MCF 10A (cell line): Measurements from ENCODE around the gene FBLN1. TPM values are rescaled to one million over a fixed set of nuclear protein-coding genes. Genes with fewer than 3 reads are reported as not detected.

ENCODE experiments used
- BruUV-seq: library from RNA; stranded (reverse); fragments of 400-500 nt; replicated peaks from 2 replicates; lab custom pipeline; 2021; lab: Mats Ljungman, UMichigan
- CTCF ChIA-PET: fragments of 300-600 bp; sonication (Branson Sonifier 250); formaldehyde crosslinking; extraction: SDS; loops from one replicate; lab custom pipeline; 2021; ENCODE audit warnings: antibody characterized with exemption, inconsistent platforms; lab: Yijun Ruan, JAX
- POLR2A ChIA-PET: fragments of 300-600, 350-650 bp; sonication (Branson Sonifier 250); formaldehyde crosslinking; extraction: SDS; loops from one replicate; lab custom pipeline; 2020; ENCODE audit warnings: antibody characterized with exemption, inconsistent platforms; lab: Yijun Ruan, JAX
- DNase-seq: peaks from one replicate; pipeline ENCODE4 v3.0.0-alpha.2; 2018; ENCODE audit not compliant: unreplicated experiment
- H3K27ac Mint-ChIP-seq: one replicate; pipeline ENCODE4 v1.8.0; 2022; ENCODE audit warnings: mild to moderate bottlenecking, low read depth, mixed read lengths; ENCODE audit not compliant: unreplicated experiment
- H3K27me3 Mint-ChIP-seq: one replicate; pipeline ENCODE4 v1.8.0; 2022; ENCODE audit warnings: mixed read lengths; ENCODE audit not compliant: insufficient read depth, unreplicated experiment
- H3K36me3 Mint-ChIP-seq: one replicate; pipeline ENCODE4 v1.8.0; 2022; ENCODE audit warnings: mild to moderate bottlenecking, moderate library complexity, mixed read lengths; ENCODE audit not compliant: insufficient read depth, unreplicated experiment
- H3K4me1 Mint-ChIP-seq: one replicate; pipeline ENCODE4 v1.8.0; 2022; ENCODE audit warnings: mixed read lengths; ENCODE audit not compliant: insufficient read depth, unreplicated experiment
- H3K4me3 Mint-ChIP-seq: one replicate; pipeline ENCODE4 v1.8.0; 2022; ENCODE audit warnings: mild to moderate bottlenecking, moderate library complexity, mixed read lengths; ENCODE audit not compliant: unreplicated experiment
- H3K9me3 Mint-ChIP-seq: one replicate; pipeline ENCODE4 v1.8.0; 2022; ENCODE audit warnings: mixed read lengths; ENCODE audit not compliant: unreplicated experiment
- CTCF ChIP-seq: fragments of 200-600 bp; IDR thresholded peaks from one replicate; pipeline ENCODE4 v1.8.0; 2022; ENCODE audit warnings: antibody characterized with exemption, mild to moderate bottlenecking; ENCODE audit not compliant: unreplicated experiment
- intact Hi-C: fragments of 100-400 bp; cut with micrococcal nuclease; formaldehyde crosslinking; loops from 2 replicates; pipeline ENCODE4 v1.14.1; 2022
- total RNA-seq: library from RNA; stranded (reverse); gene quantifications from 2 replicates; pipeline ENCODE4 v1.2.3, GENCODE V29; 2022

Gene FBLN1
- total RNA-seq, 1 experiment from 2014 or later, result 110 TPM

GRCh38 chr22:45626198-45626651 is 123.5 kb downstream of the FBLN1 start:
- CTCF ChIA-PET, result interaction anchor here (0.6 to 2.6 kb wide), 6 partner anchors 12 to 126 kb away, joined by 3 to 10 read pairs (median 4); no protein-coding TSS in a partner anchor
- BruUV-seq, result no TSS peak
- intact Hi-C loops, result no loop called here

GRCh38 chr22:45627489-45628233 is 125.0 kb downstream of the FBLN1 start:
- TF ChIP-seq CTCF, result no peak
- CTCF ChIA-PET, result interaction anchor here (0.7 to 2.6 kb wide), 3 partner anchors 13 to 201 kb away, joined by 3 to 10 read pairs (median 4); no protein-coding TSS in a partner anchor
- DNase-seq, result no peak
- H3K4me3 Mint-ChIP-seq, result no peak overlapping the region
- peaks cover 5% of the 10 kb centered on the region for H3K9me3 Mint-ChIP-seq
- no peaks in the 10 kb centered on the region for H3K36me3 Mint-ChIP-seq
- H3K27me3 Mint-ChIP-seq, result peaks cover 22% of the 10 kb centered on the region
- POLR2A ChIA-PET, result no interaction called here
- intact Hi-C loops, result no loop called here
- BruUV-seq, result no TSS peak
- H3K4me1 Mint-ChIP-seq, result peaks cover 18% of the 10 kb centered on the region
- no peak overlapping the region for H3K27ac Mint-ChIP-seq

More at GRCh38 chr22:45626198-45626651, 123.5 kb downstream of the FBLN1 start:
- POLR2A ChIA-PET, result interaction anchor here (0.6 to 1.1 kb wide), 3 partner anchors 21 to 205 kb away, joined by 3 to 5 read pairs (median 3); no protein-coding TSS in a partner anchor
- peaks cover 7% of the 10 kb centered on the region for H3K27me3 Mint-ChIP-seq
- H3K27ac Mint-ChIP-seq, result peak overlapping the region; percentile 46
- H3K36me3 Mint-ChIP-seq, result no peaks in the 10 kb centered on the region
- H3K4me3 Mint-ChIP-seq, result peak overlapping the region; percentile 55
- peak; percentile 92 for DNase-seq
- TF ChIP-seq CTCF, result no peak
- peaks cover 5% of the 10 kb centered on the region for H3K9me3 Mint-ChIP-seq
- peaks cover 13% of the 10 kb centered on the region for H3K4me1 Mint-ChIP-seq

- H3K27ac Mint-ChIP-seq, result no peak overlapping the region
- ChIA-PET POLR2A (interaction anchor here (0.8 kb wide), 1 partner anchor 9 kb away, joined by 4 read pairs; no protein-coding TSS in a partner anchor), CTCF (interaction anchor here (2.6 kb wide), 1 partner anchor 16 kb away, joined by 10 read pairs; no protein-coding TSS in a partner anchor)
- intact Hi-C loops, result no loop called here
- no peak overlapping the region for H3K4me3 Mint-ChIP-seq
- DNase-seq, result no peak
- H3K27me3 Mint-ChIP-seq, result peaks cover 27% of the 10 kb centered on the region
- TF ChIP-seq CTCF, result no peak
- H3K9me3 Mint-ChIP-seq, result peaks cover 5% of the 10 kb centered on the region
- H3K36me3 Mint-ChIP-seq, result no peaks in the 10 kb centered on the region
- H3K4me1 Mint-ChIP-seq, result peaks cover 19% of the 10 kb centered on the region
- BruUV-seq, result no TSS peak
Measured at GRCh38 chr22:45628515-45628914, 125.8 kb downstream of the FBLN1 start.

- Mint-ChIP-seq H3K4me1 (peaks cover 12% of the 10 kb centered on the region), H3K27ac (no peak overlapping the region), H3K9me3 (no peaks in the 10 kb centered on the region), H3K36me3 (no peaks in the 10 kb centered on the region), H3K4me3 (no peak overlapping the region), H3K27me3 (peaks cover 27% of the 10 kb centered on the region)
- BruUV-seq, result no TSS peak
- ChIA-PET CTCF (interaction anchor here (0.7 to 1.1 kb wide), 3 partner anchors 18 to 559 kb away, joined by 3 read pairs; no protein-coding TSS in a partner anchor), POLR2A (interaction anchor here (0.8 kb wide), 1 partner anchor 8 kb away, joined by 4 read pairs; no protein-coding TSS in a partner anchor)
- no peak for TF ChIP-seq CTCF
- intact Hi-C loops, result no loop called here
- DNase-seq, result no peak
Measured at GRCh38 chr22:45629469-45630089, 126.9 kb downstream of the FBLN1 start.
